Stimulated activated CD8-positive, alpha-beta memory T cell treated with anti-CD3 and anti-CD28 coated beads, Interleukin-4, amount 100 ng/mL, for 1 hour (primary cell): ENCODE data around the gene RBM4B.
"Not testable (repeated sequence)": the region's sequence is repeated elsewhere in the genome, so short reads cannot be mapped to it uniquely, and the experiment has no call there.

ENCODE experiments used
- DNase-seq, 2 donors: peaks; one replicate each; pipeline ENCODE4 v3.0.0-alpha.2; 2020; ENCODE audit warnings: low read depth in 2 of 2, low spot score in 1 of 2

RBM4B gene

GRCh38 chr11:66677599-66678375 lies at the start of gene RBM4B:
Gene RBM4B, minus strand, starts transcription at chr11:66677887. Its CDS starts 808 bp downstream, at chr11:66677079.
- DNase-seq = peak; percentile 89 to 90

- no peak for DNase-seq
Measured at GRCh38 chr11:66725647-66726046, 48.0 kb upstream of the RBM4B start.

- DNase-seq = no peak
Measured at GRCh38 chr11:66725114-66725513, 47.4 kb upstream of the RBM4B start.

GRCh38 chr11:66724167-66724566 lies 46.5 kb upstream of the RBM4B start:
- DNase-seq = not testable (repeated sequence)

- no peak for DNase-seq
Measured at GRCh38 chr11:66723693-66724092, 46.0 kb upstream of the RBM4B start.

GRCh38 chr11:66722745-66723651 lies 45.3 kb upstream of the RBM4B start:
- no peak for DNase-seq

- DNase-seq = no peak
Measured at GRCh38 chr11:66721939-66722338, 44.3 kb upstream of the RBM4B start.

- no peak for DNase-seq
Measured at GRCh38 chr11:66720899-66721470, 43.3 kb upstream of the RBM4B start.

GRCh38 chr11:66720223-66720898 lies 42.7 kb upstream of the RBM4B start:
- no peak for DNase-seq

GRCh38 chr11:66719111-66719872 lies 41.6 kb upstream of the RBM4B start:
- no peak for DNase-seq

- no peak for DNase-seq
Measured at GRCh38 chr11:66718320-66718971, 40.8 kb upstream of the RBM4B start.

GRCh38 chr11:66717925-66718319 lies 40.2 kb upstream of the RBM4B start:
- no peak for DNase-seq

GRCh38 chr11:66716996-66717395 lies 39.3 kb upstream of the RBM4B start:
- DNase-seq = no peak

- no peak for DNase-seq
Measured at GRCh38 chr11:66715346-66716085, 37.8 kb upstream of the RBM4B start.

GRCh38 chr11:66713746-66714480 lies 36.2 kb upstream of the RBM4B start:
- DNase-seq = no peak

- no peak for DNase-seq
Measured at GRCh38 chr11:66710384-66710930, 32.8 kb upstream of the RBM4B start.

GRCh38 chr11:66708701-66709100 lies 31.0 kb upstream of the RBM4B start:
- DNase-seq = no peak

- no peak for DNase-seq
Measured at GRCh38 chr11:66708094-66708493, 30.4 kb upstream of the RBM4B start.
